Activated naive CD8-positive, alpha-beta T cell (primary cell): ENCODE results near the gene CES3.

Experiments used
- H3K27ac Mint-ChIP-seq: one replicate; pipeline ENCODE4 v1.8.0; 2021; ENCODE audit warnings: mixed read lengths
- H3K27me3 Mint-ChIP-seq: one replicate; pipeline ENCODE4 v1.8.0; 2021; ENCODE audit warnings: mixed read lengths
- H3K36me3 Mint-ChIP-seq: one replicate; pipeline ENCODE4 v1.8.0; 2021; ENCODE audit warnings: mixed read lengths
- H3K4me1 Mint-ChIP-seq: one replicate; pipeline ENCODE4 v1.8.0; 2021; ENCODE audit warnings: low read depth, mixed read lengths
- H3K4me3 Mint-ChIP-seq: one replicate; pipeline ENCODE4 v1.8.0; 2021; ENCODE audit warnings: mild to moderate bottlenecking, mixed read lengths
- H3K9me3 Mint-ChIP-seq: one replicate; pipeline ENCODE4 v1.8.0; 2021; ENCODE audit warnings: low read depth, mixed read lengths

The CES3 gene, protein sequence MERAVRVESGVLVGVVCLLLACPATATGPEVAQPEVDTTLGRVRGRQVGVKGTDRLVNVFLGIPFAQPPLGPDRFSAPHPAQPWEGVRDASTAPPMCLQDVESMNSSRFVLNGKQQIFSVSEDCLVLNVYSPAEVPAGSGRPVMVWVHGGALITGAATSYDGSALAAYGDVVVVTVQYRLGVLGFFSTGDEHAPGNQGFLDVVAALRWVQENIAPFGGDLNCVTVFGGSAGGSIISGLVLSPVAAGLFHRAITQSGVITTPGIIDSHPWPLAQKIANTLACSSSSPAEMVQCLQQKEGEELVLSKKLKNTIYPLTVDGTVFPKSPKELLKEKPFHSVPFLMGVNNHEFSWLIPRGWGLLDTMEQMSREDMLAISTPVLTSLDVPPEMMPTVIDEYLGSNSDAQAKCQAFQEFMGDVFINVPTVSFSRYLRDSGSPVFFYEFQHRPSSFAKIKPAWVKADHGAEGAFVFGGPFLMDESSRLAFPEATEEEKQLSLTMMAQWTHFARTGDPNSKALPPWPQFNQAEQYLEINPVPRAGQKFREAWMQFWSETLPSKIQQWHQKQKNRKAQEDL

DNA sequence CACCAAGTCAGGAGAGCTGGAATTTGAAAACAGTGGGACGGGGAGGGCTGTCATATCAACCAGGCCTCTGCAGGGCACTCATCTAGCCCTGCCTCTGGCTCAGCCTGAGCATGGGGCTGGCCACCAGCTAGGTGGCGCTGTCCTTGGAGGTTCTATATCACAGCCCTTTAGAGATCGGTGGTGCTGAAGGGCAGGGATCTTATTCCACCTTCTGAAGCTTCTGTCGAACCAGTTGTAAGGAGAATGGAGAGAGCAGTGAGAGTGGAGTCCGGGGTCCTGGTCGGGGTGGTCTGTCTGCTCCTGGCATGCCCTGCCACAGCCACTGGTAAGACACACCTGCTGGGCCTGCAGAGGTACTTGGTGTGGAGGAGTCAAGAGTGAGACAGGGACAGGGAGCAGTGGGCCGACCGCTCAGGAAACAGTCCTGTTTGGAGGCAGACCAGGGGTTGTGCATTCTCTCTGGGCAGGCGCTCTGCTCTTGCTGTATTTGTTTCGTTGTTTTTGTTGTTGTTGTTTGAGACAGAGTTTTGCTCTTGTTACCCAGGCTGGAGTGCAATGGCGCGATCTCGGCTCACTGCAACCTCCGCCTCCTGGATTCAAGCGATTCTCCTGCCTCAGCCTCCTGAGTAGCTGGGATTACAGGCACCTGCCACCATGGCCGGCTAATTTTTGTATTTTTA lies at the start of gene CES3:
Gene CES3, plus strand, starts transcription at position 202 of the 680 bp plus-strand sequence. Its CDS starts 42 bp downstream, at position 244.
- H3K27ac Mint-ChIP-seq = no peak within 1 kb of the TSS
- no peaks in the 10 kb centered on the region for H3K27me3 Mint-ChIP-seq

DNA sequence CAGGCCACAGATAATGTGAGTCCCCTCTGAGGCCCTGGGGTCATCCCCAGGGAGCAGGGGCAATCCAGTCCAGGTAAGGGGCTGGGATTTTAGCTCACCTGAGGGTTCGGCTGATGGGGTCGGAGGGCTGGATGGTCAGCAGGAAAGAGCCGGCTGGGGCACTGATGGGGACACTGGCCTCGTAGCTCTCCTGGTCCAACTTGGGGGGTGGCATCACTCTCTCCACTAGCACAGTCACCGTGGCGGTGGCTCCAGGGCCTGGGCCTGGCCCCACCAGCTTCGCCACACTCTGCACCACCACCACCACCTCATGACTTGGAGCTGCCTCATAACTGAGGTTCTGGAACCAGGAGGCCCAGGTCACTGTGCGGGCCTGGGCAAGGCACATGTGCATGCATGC lies 49.3 kb upstream of the CES3 start:
- Mint-ChIP-seq H3K27ac (no peak overlapping the region), H3K27me3 (no peaks in the 10 kb centered on the region), H3K36me3 (no peaks in the 10 kb centered on the region), H3K4me1 (no peaks in the 10 kb centered on the region), H3K4me3 (no peak overlapping the region), H3K9me3 (no peaks in the 10 kb centered on the region)

More for the DNA sequence above, at the start of gene CES3:
- Mint-ChIP-seq H3K9me3 (no peaks in the 10 kb centered on the region), H3K36me3 (no peaks in the 10 kb centered on the region), H3K4me1 (peaks cover 16% of the 10 kb centered on the region), H3K4me3 (no peak within 1 kb of the TSS)

- H3K4me1 Mint-ChIP-seq = no peaks in the 10 kb centered on the region
- no peak overlapping the region for H3K4me3 Mint-ChIP-seq
Observed at GRCh38 chr16:66913081-66913480, 48.0 kb upstream of the CES3 start.

GRCh38 chr16:66913711-66914110 lies 47.4 kb upstream of the CES3 start:
- Mint-ChIP-seq H3K36me3 (no peaks in the 10 kb centered on the region), H3K9me3 (no peaks in the 10 kb centered on the region), H3K27me3 (no peaks in the 10 kb centered on the region), H3K4me1 (no peaks in the 10 kb centered on the region), H3K4me3 (no peak overlapping the region), H3K27ac (no peak overlapping the region)

More at GRCh38 chr16:66913081-66913480, 48.0 kb upstream of the CES3 start:
- Mint-ChIP-seq H3K27me3 (no peaks in the 10 kb centered on the region), H3K27ac (no peak overlapping the region), H3K36me3 (no peaks in the 10 kb centered on the region), H3K9me3 (no peaks in the 10 kb centered on the region)

- no peak overlapping the region for H3K27ac Mint-ChIP-seq
- H3K4me3 Mint-ChIP-seq = no peak overlapping the region
- peaks cover 3% of the 10 kb centered on the region for H3K27me3 Mint-ChIP-seq
- no peaks in the 10 kb centered on the region for H3K9me3 Mint-ChIP-seq
- no peaks in the 10 kb centered on the region for H3K36me3 Mint-ChIP-seq
- no peaks in the 10 kb centered on the region for H3K4me1 Mint-ChIP-seq
Observed at GRCh38 chr16:66914541-66914940, 46.5 kb upstream of the CES3 start.

DNA sequence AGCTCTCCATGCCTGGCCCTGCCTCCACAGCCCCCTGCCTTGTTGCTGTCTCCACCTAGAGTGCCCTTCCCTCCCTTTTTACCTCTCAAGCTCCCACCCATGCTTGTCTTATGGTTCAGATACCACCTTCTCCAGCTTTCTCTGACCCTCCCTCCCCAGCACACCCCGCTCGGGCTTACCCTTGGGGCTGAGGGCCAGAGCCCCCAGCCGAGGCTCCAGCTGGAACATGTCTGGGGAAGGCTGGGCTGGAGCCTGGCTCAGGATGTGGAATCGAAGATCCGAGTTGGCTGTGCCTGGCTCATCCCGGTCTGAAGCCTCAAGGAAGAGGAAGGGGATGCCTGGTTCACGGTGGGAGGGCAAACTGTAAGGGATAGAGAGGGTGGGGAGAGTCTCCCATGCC lies 46.0 kb upstream of the CES3 start:
- no peak overlapping the region for H3K27ac Mint-ChIP-seq
- no peaks in the 10 kb centered on the region for H3K4me1 Mint-ChIP-seq
- no peaks in the 10 kb centered on the region for H3K9me3 Mint-ChIP-seq
- H3K27me3 Mint-ChIP-seq = peaks cover 3% of the 10 kb centered on the region
- H3K36me3 Mint-ChIP-seq = no peaks in the 10 kb centered on the region
- no peak overlapping the region for H3K4me3 Mint-ChIP-seq

DNA sequence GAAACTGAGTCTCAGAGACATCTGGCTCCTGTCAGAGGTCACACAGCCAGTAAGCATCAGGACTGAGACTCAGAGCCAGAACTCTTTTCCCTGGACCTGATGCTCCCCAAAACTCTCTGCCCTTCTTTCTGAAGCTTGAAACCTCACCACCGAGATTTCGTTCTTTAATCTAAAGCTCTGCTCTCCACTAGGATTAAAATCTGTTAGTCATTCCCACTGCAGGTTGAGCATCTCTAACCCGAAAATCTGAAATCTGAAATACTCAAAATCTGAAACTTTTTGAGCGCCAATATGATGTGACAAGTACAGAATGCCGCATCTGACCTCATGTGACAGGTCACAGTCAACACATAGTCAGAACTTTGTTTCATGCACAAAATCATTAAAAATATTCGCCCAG lies 44.5 kb upstream of the CES3 start:
- Mint-ChIP-seq H3K4me1 (no peaks in the 10 kb centered on the region), H3K36me3 (no peaks in the 10 kb centered on the region), H3K9me3 (no peaks in the 10 kb centered on the region), H3K4me3 (no peak overlapping the region), H3K27me3 (peaks cover 5% of the 10 kb centered on the region), H3K27ac (no peak overlapping the region)

- Mint-ChIP-seq H3K4me3 (no peak overlapping the region), H3K4me1 (no peaks in the 10 kb centered on the region), H3K27me3 (peaks cover 5% of the 10 kb centered on the region), H3K9me3 (no peaks in the 10 kb centered on the region), H3K36me3 (no peaks in the 10 kb centered on the region), H3K27ac (no peak overlapping the region)
Observed at GRCh38 chr16:66917741-66918140, 43.3 kb upstream of the CES3 start.

DNA sequence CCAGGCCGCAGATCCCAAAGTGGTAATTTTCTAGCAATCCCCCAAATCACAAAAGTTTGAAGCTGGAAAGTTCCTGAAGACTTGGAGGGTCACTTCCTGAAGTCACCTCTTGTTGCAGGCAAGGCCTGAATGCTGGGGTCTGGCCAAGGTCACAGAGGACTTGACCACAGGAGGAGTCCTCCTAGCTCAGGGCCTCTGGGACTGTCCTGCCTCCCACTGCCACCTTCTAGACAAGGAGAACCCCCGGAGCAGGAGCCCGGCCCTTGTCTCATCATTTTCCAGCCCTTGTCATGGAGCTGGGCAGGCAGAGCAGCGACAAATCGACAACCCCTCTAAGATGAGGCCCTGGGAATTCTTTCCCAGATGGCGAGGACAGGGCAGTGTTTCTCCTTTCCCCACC lies 42.7 kb upstream of the CES3 start:
- no peak overlapping the region for H3K27ac Mint-ChIP-seq
- peaks cover 7% of the 10 kb centered on the region for H3K27me3 Mint-ChIP-seq
- no peaks in the 10 kb centered on the region for H3K4me1 Mint-ChIP-seq
- no peaks in the 10 kb centered on the region for H3K36me3 Mint-ChIP-seq
- no peaks in the 10 kb centered on the region for H3K9me3 Mint-ChIP-seq
- no peak overlapping the region for H3K4me3 Mint-ChIP-seq

- no peak within 1 kb of the TSS for H3K4me3 Mint-ChIP-seq
- H3K4me1 Mint-ChIP-seq = no peaks in the 10 kb centered on the region
- no peak within 1 kb of the TSS for H3K27ac Mint-ChIP-seq
- peaks cover 12% of the 10 kb centered on the region for H3K27me3 Mint-ChIP-seq
- H3K9me3 Mint-ChIP-seq = no peaks in the 10 kb centered on the region
- no peaks in the 10 kb centered on the region for H3K36me3 Mint-ChIP-seq
Observed at GRCh38 chr16:66918803-66919568, 42.1 kb upstream of the CES3 start, which contains the start of gene CDH16. TSS of gene CDH16 (minus strand) at chr16:66918885. CDS start at chr16:66918065, 820 bp downstream.

DNA sequence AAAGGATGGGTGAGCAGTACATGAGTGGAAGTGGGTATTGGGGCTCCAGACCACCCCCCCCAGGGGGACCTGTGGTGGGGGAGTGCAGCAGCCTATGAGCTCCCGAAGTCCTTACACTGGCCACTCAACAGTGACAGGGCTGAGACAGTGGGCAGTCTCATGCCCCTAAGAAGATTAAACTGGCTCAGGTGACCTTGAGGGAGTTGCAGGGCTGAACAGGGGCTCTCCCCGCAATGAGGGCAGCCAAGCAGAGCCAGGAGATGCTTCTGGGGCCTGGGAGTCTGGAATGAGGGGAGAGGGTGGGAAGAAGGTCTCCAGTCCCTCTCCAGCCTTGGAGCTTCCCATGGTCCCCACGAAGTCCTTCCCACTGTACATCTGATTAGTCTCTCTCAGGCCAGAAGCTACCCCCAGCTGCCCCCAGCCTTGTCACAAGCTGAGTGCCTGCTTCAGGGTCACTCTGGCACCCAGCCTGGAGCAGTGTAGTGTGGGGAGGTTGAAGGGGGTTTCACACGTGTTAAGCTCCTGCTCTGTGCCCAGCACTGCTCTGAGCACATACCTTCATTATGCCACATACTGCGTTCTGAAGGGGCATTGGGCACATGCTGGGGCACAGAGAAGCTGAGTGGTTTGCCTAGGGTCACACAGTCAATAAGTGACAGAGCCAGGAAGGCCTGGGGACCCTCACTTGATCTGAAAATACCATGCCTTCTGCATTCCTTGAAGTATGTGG lies 41.3 kb upstream of the CES3 start:
- Mint-ChIP-seq H3K27ac (no peak overlapping the region), H3K27me3 (peaks cover 12% of the 10 kb centered on the region), H3K9me3 (no peaks in the 10 kb centered on the region), H3K4me3 (no peak overlapping the region), H3K4me1 (no peaks in the 10 kb centered on the region), H3K36me3 (no peaks in the 10 kb centered on the region)

DNA sequence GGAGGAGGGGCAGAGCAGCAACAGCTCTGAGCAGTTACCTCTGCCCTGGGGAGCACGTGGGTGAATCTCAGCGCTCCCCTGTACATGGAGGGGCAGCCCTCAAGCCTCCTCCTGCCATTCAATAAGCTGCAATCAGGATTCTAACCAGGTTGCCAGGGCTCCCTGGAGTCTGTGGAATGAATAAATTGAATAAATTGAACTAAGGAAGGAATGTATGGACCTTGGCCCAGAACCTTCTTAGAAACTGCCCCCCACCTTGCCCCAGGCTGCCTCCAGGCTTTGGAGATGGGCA lies 40.8 kb upstream of the CES3 start:
- Mint-ChIP-seq H3K36me3 (no peaks in the 10 kb centered on the region), H3K9me3 (no peaks in the 10 kb centered on the region), H3K27ac (no peak overlapping the region), H3K4me3 (no peak overlapping the region), H3K27me3 (peaks cover 12% of the 10 kb centered on the region), H3K4me1 (peaks cover under 1% of the 10 kb centered on the region)

DNA sequence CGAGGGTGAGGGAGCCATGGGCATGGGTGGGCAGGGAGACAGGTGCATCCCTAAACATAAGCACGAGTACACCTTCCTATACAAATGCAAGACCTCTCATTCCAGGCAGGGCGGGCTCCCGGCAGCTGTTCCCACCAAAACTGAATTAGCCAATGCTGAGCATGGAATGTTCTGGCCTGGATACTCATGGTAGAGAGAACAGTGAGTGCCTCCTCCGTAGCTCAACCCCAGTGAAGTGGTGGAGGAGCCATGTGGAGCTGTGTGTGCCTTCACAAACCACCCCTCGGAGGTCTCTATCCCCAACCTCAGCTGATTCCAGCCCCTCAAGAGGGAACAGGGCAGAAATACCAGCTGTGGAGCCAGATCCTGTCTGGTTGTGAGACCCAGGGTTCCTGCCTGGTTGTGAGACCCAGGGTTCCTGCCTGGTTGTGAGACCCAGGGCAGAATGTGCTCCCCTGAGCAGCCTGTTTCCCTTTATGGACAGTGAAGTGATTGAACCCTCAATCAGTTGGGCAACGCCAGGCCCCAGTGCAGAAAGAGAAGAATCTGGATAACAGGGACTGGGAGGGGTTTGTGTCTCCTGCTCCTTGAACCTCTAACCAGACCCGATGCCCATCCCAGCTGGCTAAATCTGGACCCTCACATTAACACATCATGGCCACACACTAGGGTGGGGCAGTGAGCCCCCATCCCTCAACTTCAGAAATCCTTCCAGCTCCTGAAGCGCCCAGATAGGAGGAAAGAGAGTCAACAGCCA lies 40.0 kb upstream of the CES3 start:
- H3K27ac Mint-ChIP-seq = no peak overlapping the region
- no peak overlapping the region for H3K4me3 Mint-ChIP-seq
- no peaks in the 10 kb centered on the region for H3K9me3 Mint-ChIP-seq
- H3K27me3 Mint-ChIP-seq = peaks cover 12% of the 10 kb centered on the region
- H3K4me1 Mint-ChIP-seq = peaks cover 3% of the 10 kb centered on the region
- no peaks in the 10 kb centered on the region for H3K36me3 Mint-ChIP-seq
